ENCODE results near the gene OLFM1.

DNA sequence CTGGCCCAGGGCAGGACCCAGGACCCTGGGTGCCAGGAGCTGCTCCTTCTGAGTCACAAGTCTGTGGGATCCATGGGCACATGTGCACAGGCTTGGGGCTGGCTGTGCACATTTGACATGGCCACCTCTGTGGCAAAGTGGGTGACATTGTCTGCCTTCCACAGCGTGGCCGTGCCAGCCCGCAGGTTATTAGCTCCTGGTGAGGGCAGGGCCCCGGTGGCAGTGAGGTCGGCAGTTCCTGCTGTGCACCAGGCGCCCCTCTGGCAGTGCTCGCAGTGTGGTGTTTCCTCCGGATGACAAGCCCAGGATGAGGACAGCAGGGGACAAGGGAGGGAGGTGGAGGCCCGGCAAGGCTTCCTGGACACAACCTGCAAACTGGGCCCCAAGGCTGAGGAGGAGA is 60.5 kb downstream of the OLFM1 start:
- no peak for TF ChIP-seq YY1 (IDR thresholded peaks at IDR 0.05; ENCODE audit: insufficient read depth, insufficient read length)
- no peak for TF ChIP-seq ZNF274 (IDR thresholded peaks at IDR 0.05; ENCODE audit: low read depth, low read length)

All from NT2/D1 (cell line).